Natural killer cell (primary cell): ENCODE measurements around the gene B3GNT3. TPM values are rescaled to one million over a fixed set of nuclear protein-coding genes. Genes with fewer than 3 reads are reported as not detected.

Experiments
- ATAC-seq, 3 donors: fragments of 150-1000 bp in 2 of 3; fragments of 200-7000 bp in 1 of 3; cut with Tn5 transposase; 1 replicate in 1 of 3; 2 replicates in 2 of 3; pipeline ENCODE4 v1.10.0; 2021; ENCODE audit warnings: mild to moderate bottlenecking in 2 of 3, moderate library complexity in 2 of 3
- DNase-seq, 2 donors: peaks; one replicate each; pipeline versions ENCODE4 v3.0.0 to v3.0.0-alpha.2; 2013 to 2021; ENCODE audit warnings: mixed read lengths in 1 of 2
- H3K27ac ChIP-seq: one replicate; pipeline ENCODE4 v1.5.1; 2013; ENCODE audit warnings: mild to moderate bottlenecking, low read length
- H3K27me3 ChIP-seq: one replicate; pipeline ENCODE4 v1.6.1; 2013; ENCODE audit warnings: low read length; ENCODE audit not compliant: control insufficient read depth, insufficient read depth
- H3K36me3 ChIP-seq: one replicate; pipeline ENCODE4 v1.6.1; 2013; ENCODE audit warnings: low read length; ENCODE audit not compliant: control insufficient read depth, insufficient read depth
- H3K4me1 ChIP-seq: one replicate; pipeline ENCODE4 v1.6.1; 2013; ENCODE audit warnings: low read length; ENCODE audit not compliant: control insufficient read depth, insufficient read depth
- H3K4me3 ChIP-seq: one replicate; pipeline ENCODE4 v1.5.1; 2013; ENCODE audit warnings: low read length
- H3K9me3 ChIP-seq: one replicate; pipeline ENCODE4 v1.6.1; 2013; ENCODE audit warnings: low read length; ENCODE audit not compliant: control insufficient read depth, insufficient read depth
- H3K27ac Mint-ChIP-seq, 2 donors: one replicate each; pipeline ENCODE4 v1.8.0; 2022; ENCODE audit warnings: mild to moderate bottlenecking in 2 of 2, mixed read lengths in 2 of 2, moderate library complexity in 1 of 2
- H3K27me3 Mint-ChIP-seq, 2 donors: one replicate each; pipeline ENCODE4 v1.8.0; 2022; ENCODE audit warnings: low read depth in 2 of 2, mixed read lengths in 2 of 2
- H3K36me3 Mint-ChIP-seq: one replicate; pipeline ENCODE4 v1.8.0; 2022; ENCODE audit warnings: mixed read lengths
- H3K4me1 Mint-ChIP-seq, 2 donors: one replicate each; pipeline ENCODE4 v1.8.0; 2022; ENCODE audit warnings: mixed read lengths in 2 of 2
- H3K4me3 Mint-ChIP-seq: one replicate; pipeline ENCODE4 v1.8.0; 2022; ENCODE audit warnings: mild to moderate bottlenecking, moderate library complexity, mixed read lengths
- H3K9me3 Mint-ChIP-seq, 2 donors: one replicate each; pipeline ENCODE4 v1.8.0; 2022; ENCODE audit warnings: mixed read lengths in 2 of 2
- CTCF ChIP-seq: fragments of 200-600 bp; IDR thresholded peaks from one replicate; pipeline ENCODE4 v1.8.0; 2022; ENCODE audit warnings: antibody characterized with exemption
- WGBS: methylation state at CpG from one replicate; pipeline ENCODE4 v1.1.7; 2013; ENCODE audit warnings: missing lambda C conversion rate; ENCODE audit not compliant: insufficient coverage; 5-methylcytosine and 5-hydroxymethylcytosine counted together
- intact Hi-C: fragments of 100-400 bp; cut with micrococcal nuclease; formaldehyde crosslinking; loops from one replicate; pipeline ENCODE4 v1.14.2; 2022
- total RNA-seq, 4 donors: library from RNA; stranded (reverse); fragments of 120-200 nt in 1 of 4; gene quantifications; one replicate each; pipeline versions ENCODE4 v1.2.3 to v1.2.4, GENCODE V29; 2013 to 2022

Gene B3GNT3
- total RNA-seq, 3 donors from 2014 or later (not counting 1 experiment from before 2014, with no cell fraction given), result not detected

- H3K27me3 Mint-ChIP-seq, result no peaks in the 10 kb centered on the region
- no peak overlapping the region for H3K4me3 Mint-ChIP-seq
- no peaks in the 10 kb centered on the region for H3K4me1 Mint-ChIP-seq
- no peaks in the 10 kb centered on the region for H3K9me3 Mint-ChIP-seq
- H3K36me3 Mint-ChIP-seq, result no peaks in the 10 kb centered on the region
- H3K4me1 ChIP-seq, result no peaks in the 10 kb centered on the region
- H3K36me3 ChIP-seq, result no peaks in the 10 kb centered on the region
- intact Hi-C loops, result no loop called here
- H3K4me3 ChIP-seq, result no peak overlapping the region
- peak in 1 of 3 donors; percentile 7 for ATAC-seq
- no peak overlapping the region for H3K27ac ChIP-seq
- 87% methylated on average over 12 of the region's 13 CpGs for WGBS
- no peaks in the 10 kb centered on the region for H3K9me3 ChIP-seq
- no peaks in the 10 kb centered on the region for H3K27me3 ChIP-seq
- H3K27ac Mint-ChIP-seq, result no peak overlapping the region
- no peak for DNase-seq
- no peak for TF ChIP-seq CTCF
Measured at GRCh38 chr19:17817668-17818363, 22.9 kb downstream of the B3GNT3 start.

DNA sequence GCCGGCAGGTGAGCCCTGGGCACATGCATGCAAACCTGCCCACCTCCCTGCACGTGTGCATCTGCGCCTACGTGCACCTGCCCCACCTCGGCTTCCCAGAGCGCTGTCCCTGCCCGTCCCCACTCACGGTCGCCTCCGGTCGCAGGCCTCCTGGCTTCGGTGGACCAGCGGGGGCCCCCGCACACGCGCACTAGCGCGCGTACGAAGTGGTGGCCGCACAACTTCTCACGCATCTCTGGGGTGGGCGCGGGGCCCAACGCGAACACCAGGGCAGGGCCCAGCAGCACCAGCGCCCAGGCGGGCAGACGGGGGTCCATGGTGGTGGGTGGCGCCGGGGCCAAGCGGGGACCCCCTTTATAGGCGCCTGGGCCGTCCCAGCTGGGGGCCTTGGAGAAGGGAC is 26.3 kb downstream of the B3GNT3 start, which contains the start of gene INSL3:
Gene INSL3 (minus strand): TSS at position 330 of the 400 bp plus-strand sequence. CDS start 13 bp downstream, at position 317.
- Histone ChIP-seq H3K4me3 (no peak within 1 kb of the TSS), H3K9me3 (no peaks in the 10 kb centered on the region), H3K36me3 (peaks cover 4% of the 10 kb centered on the region), H3K27ac (no peak within 1 kb of the TSS), H3K4me1 (no peaks in the 10 kb centered on the region), H3K27me3 (no peaks in the 10 kb centered on the region)
- DNase-seq (no peak), ATAC-seq (no peak)
- Mint-ChIP-seq H3K36me3 (no peaks in the 10 kb centered on the region), H3K27me3 (no peaks in the 10 kb centered on the region), H3K9me3 (no peaks in the 10 kb centered on the region), H3K4me1 (no peaks in the 10 kb centered on the region), H3K27ac (no peak within 1 kb of the TSS), H3K4me3 (no peak within 1 kb of the TSS)
- intact Hi-C loops, result no loop called here
- WGBS, result 89% methylated on average over 34 of the region's 34 CpGs
- TF ChIP-seq CTCF, result no peak

DNA sequence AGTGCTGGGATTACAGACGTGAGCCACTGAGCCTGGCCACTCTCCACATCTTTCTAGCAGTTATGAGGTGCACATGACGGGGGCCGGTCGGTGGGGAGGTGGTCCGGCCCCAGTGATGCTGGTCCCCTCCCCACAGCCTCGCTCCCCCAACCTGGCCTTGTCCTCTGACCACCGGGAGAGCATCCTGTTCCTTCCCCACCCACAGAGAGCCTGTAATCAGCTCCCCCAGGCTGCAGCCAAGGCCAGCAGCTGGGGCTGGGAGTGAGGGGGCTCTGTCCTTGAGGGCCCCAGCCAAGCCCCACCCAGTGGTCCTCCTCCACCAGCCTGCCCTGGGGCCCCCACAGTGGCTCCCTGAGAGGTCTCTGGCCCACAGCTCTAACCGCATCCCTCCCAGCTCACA is 29.4 kb downstream of the B3GNT3 start:
- Histone ChIP-seq H3K4me3 (no peak overlapping the region), H3K9me3 (no peaks in the 10 kb centered on the region), H3K27ac (no peak overlapping the region), H3K4me1 (no peaks in the 10 kb centered on the region), H3K27me3 (no peaks in the 10 kb centered on the region), H3K36me3 (peaks cover 19% of the 10 kb centered on the region)
- intact Hi-C loops, result no loop called here
- WGBS, result 94% methylated on average over 8 of the region's 8 CpGs
- DNase-seq (no peak), ATAC-seq (no peak)
- H3K27ac Mint-ChIP-seq, result peak overlapping the region in 1 of 2 donors; percentile 74
- H3K4me1 Mint-ChIP-seq, result peaks cover 0 to 6% of the 10 kb centered on the region in 2 donors
- no peaks in the 10 kb centered on the region for H3K9me3 Mint-ChIP-seq
- no peaks in the 10 kb centered on the region for H3K36me3 Mint-ChIP-seq
- H3K4me3 Mint-ChIP-seq, result no peak overlapping the region
- TF ChIP-seq CTCF, result no peak
- H3K27me3 Mint-ChIP-seq, result no peaks in the 10 kb centered on the region
